Measurements from ENCODE around the gene UPF2. TPM values are rescaled to one million over a fixed set of nuclear protein-coding genes. Genes with fewer than 3 reads are reported as not detected.
"Not testable (repeated sequence)": the region's sequence is repeated elsewhere in the genome, so short reads cannot be mapped to it uniquely, and the experiment has no call there.

The UPF2 gene
- polyA plus RNA-seq, 3 donors, result 33.5 to 38.3 (median 34.6) TPM

DNA sequence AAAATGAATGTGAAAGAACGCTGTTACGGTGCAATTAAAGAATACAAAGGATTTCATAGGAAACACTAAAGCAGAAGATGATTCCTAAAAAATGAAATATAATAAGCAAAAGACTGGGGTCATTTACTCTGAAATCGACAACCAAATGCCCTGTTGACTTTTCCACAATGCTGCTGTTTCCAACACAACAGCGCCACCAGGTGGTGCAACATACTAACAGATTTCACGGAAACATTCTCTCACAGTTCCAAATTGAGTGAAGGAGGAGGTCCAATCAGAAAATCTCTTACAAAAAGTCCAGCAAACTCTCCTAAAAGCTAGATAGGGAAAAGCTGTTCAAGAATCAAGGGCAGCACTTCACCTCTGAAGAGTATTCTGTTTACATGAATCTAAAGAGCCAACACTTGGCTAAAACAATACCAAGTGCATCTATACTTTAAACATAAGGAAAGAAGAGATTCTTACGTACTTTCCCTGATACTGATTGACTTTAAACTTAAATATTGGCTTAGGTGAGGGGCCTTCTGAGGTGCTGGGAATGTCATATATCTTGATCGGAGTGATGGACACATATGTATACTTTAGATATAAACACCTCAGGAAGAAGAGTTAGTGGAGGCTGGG is 55.9 kb downstream of the UPF2 start:
- peak; percentile 84 for DNase-seq

- DNase-seq, result no peak
Measured at GRCh38 chr10:11982253-11982652, 60.4 kb downstream of the UPF2 start.

DNA sequence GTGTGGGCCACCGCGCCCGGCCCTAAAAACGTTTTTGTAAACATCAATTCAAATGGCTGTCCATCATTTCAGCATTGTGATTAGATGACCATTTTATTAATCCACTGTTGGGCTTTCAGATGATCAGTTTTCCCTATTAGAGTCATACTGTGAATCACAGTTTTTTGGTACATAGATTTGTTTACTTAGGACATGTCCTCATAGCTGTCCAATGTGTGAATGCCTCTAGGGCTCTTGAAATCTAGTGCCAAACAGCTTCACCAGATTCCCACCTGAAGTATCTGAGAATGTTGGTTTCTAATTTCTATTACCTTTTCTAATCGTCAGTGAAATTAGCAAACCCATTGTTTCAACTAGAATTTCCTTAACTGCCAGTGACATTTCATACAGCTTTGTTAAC is 66.8 kb downstream of the UPF2 start:
- no peak for DNase-seq

GRCh38 chr10:11972523-11972922 is 70.1 kb downstream of the UPF2 start:
- not testable (repeated sequence) for DNase-seq

DNA sequence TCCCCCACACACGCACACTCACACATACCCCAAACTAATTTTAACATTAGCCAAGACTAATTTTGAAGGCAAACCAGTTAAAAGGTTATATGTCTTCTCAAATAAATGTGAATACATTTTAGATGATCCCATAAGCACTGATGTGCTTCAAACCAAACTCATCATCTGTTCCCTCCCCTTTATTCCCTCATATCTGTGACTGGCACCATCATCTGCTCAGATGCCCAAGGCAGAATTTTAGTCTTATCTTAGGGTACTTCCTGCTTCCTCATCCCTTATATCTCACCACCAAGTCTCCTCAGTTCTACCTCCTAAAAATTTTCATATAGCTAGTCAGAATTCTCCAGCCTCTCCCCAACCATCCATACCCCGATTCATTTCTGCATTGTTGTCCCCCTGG is 80.4 kb downstream of the UPF2 start:
- no peak for DNase-seq

DNA sequence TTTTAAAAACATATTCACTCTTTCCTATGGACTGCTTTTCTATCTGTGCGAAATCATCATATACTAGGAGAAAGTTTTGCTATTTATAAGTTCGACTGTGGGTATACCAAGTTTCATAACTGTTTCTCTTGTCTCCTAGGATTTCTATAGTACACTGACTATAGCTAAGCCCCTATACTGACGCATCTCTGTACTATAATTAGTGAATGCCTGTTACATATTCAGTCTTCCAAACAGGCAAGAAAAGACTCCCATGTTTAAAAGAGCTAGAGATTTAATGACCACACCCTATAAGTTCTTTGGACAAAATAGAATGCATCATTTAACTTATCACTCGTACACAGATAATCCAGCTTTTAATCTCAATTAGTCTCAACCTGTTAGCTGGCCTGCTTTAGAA is 80.8 kb downstream of the UPF2 start:
- DNase-seq, result no peak

GRCh38 chr10:11959966-11960365 is 82.6 kb downstream of the UPF2 start:
- DNase-seq, result no peak

- DNase-seq, result no peak
Measured at GRCh38 chr10:11958956-11959355, 83.7 kb downstream of the UPF2 start.

DNA sequence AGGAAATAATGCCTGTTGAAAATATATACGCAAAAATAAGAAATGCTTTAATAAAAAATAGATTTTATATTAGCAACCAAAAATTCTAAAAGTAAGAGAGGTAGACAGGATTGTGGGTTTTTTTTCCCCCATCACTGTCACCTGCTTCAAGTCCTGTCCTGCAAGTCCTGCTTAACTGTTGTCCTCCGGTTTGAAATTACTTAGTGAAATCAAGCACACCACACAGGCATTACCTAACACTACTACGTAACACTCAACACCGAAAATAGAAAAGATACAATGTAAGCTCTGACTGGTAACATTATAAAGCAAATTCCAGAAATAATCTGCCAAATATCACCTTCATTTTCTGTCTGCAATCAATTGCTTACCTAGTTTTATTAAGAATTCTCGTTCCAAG is 90.9 kb downstream of the UPF2 start:
- DNase-seq, result no peak

DNA sequence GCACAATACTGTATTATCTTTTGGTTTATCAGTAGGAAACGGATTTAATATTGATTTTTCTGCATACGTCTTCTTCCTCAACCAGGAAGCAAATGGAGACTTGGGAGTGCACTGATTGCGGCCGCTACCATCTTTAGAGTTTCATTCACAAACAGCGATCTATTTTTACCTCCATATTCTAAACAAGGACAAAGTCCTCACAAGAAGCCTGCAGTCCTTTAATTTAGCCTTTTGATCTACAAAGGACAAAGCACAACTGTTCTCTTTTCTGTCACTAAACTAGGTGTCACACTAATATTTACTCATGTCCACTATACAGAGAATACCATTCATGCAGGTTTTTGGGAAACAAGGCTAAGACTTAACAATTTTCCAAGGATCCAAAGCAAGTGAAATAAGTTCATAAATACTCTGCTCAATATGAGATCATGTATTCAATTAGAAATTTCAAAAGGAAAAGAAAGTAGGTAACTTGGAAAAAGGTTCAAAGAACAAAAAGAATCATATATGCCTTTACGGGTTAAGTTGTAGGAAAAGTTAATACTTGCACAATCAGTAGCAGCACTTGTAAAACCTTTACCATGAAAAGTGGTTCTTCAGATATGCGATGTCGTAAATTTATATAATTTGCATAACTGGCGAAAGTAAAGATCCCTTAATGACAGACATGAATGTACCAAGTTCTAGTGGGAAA is 92.1 kb downstream of the UPF2 start:
- no peak for DNase-seq

DNA sequence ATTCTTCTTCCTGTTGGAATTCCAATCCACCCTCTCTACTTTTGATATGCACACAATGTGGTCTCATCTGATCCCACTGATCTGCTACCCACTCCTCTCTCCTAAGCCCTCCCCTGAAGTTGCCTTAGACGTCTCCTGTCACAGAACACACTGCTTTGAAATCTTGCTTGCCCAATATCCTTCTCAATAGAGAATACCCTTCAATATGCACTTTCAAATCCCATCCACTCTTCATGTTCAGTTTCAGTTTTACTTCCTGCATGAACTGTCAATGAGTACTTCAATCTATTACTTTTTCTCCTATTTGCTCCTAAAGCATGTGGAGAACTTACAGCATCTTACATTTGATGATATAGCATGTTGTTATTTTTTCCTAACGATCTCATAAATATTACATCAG is 93.5 kb downstream of the UPF2 start:
- DNase-seq, result no peak

DNA sequence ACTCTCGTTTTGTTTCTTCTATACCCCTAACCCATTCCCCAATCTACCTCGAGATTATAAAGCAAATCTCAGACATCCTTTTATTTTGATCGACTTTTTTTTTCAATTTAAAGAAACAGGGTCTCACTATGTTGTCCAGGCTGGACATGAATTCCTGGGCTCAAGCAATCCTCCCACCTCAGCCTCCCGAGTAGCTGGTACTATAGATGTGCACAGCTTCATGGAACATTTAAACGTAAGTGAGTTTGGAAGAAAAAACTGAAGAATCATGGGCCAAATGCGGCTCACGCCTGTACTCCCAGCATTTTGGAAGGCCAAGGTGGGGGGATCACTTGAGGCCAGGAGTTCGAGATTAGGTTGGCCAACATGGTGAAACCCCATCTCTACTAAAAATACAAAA is 96.0 kb downstream of the UPF2 start:
- DNase-seq, result no peak

DNA sequence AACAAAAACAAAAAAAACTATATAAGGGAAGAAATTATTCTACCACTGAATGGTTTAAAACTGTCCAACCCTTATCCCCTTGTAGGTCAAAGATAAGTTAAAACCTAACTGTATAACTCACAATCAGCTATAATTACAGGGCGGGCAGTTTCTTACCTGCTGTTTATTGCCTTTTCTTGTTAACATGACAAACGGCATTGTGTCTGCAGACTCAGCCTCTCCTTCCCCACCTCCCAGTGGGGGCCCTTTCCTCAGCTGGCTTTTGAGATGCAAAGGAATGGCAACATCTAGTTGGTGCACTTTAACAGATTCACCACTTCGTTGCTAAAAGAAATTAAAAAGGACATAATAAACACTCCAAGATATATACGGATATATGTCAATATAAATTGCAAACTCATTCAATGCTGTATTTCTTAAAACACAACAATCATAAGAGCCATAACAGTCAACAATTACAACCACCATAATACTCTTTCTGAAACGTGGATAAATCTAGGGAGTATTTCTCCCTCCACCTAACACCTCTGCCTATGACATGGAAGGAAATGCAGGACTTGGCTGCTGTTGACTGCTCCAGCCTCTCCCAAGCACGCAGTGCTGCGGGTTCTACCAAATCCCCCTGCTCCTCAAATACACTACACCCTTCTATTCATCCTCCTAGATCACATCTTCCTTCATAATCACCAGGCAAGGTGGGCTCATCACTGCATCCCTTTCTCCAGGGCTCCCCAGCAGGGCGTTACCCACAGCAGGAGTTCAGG is 106.0 kb downstream of the UPF2 start:
- DNase-seq, result no peak

- no peak for DNase-seq
Measured at GRCh38 chr10:11934262-11934661, 108.3 kb downstream of the UPF2 start.

GRCh38 chr10:11933577-11934223 is 108.9 kb downstream of the UPF2 start:
- no peak for DNase-seq

DNA sequence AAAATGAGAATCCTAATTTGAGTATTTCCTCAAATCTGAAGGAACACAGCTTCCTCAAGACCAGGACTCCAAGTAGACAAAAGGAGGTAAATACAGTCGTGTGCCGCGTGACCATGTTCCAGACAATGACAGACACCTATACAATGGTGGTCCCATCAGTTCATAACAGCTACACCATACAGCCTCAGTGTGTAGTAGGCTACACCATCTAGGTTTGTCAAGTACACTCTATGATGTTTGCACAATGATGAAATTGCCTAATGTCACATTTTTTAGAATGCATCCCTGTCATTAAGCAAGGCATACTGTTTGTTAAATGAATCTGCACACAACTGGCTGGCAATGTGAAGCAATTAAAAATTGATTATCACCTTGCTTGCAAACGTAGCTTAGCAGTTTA is 111.6 kb downstream of the UPF2 start:
- DNase-seq, result no peak

GRCh38 chr10:11930312-11930978 is 112.2 kb downstream of the UPF2 start:
- no peak for DNase-seq

DNA sequence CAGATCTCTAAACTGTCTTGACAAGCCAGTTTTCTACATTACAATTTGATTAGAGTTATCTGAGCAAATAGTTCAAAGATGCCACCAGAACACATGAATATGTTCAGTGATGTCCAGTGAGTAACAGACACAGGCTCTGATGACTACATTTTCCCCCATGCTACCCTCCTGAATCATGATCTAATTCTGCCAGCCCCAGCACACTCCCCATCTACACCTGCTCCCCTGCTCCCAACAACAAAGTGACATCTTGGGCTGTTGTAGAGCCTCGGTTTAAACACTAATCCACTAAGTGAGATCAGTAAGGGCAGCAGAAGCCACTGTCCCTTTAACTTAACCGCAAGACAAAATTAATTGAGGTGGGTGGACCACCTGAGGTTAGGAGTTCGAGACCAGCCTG is 114.9 kb downstream of the UPF2 start:
- DNase-seq, result no peak

DNA sequence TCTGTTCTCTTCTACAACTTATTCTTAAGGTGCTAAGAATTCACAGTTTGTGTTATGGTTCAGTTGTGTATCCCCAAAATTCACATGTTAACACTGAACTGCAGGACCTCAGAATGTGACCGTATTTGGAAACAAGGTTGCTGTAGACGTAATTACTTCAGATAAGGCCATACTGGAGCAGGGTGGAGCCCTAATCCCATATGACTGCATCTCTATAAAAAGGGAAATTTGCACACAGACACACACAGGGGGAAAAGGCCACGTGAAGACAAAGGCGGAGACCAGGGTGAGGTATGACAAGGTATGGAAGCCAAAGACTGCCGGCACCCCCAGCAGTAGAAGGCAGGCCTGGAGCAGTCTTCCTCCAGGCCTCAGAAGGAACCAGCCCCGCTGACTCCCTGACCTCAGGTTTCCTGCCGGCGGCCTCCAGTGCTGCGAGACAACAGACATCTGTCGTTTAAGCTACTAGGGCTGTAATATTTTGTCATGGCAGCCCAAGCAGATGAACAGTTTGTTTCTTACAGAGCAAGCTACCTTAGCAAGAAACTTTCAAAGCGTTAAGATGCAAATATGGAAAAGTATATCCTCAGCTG is 120.7 kb downstream of the UPF2 start:
- no peak for DNase-seq

DNA sequence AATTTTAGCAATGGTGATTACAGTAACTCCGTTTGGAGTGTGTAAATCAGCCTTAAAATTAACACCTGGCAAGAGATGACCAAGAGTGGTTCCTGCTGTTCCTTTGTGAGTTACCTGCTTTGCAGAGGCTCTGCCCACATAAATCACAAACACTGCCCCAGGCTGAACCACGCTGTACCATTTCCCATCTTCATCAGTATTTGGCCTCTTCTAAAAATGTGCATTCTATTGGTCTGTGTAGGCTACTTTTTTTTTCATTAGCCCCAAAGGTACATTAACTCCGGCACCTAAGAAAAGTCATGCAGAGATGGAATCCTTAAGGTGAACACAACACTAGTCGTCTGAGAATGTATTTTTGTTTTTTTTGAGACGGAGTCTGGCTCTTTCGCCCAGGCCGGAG is 123.3 kb downstream of the UPF2 start:
- no peak for DNase-seq

DNA sequence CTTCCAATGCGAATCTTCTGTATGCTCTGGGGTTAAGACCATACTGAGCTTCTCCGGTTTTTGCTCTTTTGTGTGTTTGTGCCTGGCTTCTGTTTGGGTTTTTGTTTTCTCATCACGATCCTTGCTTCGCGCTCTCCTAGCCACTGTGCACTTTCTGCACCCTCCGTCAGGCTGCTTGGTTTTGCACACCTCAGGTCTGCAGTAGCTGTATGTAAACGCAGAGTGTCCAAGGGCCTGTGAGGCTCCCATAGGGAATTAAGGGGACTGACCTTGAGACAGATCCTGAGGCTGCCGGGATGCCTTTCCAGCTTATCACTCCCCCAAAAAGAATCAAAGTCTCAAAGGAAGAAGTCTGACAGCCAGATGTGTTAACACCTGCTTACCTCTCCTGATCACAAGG is 124.2 kb downstream of the UPF2 start:
- DNase-seq, result no peak
